ENCODE measurements around the gene POGK.

POGK gene

GRCh38 chr1:166848193-166848592, 8.9 kb downstream of the POGK start:
- H3K27ac ChIP-seq: no peak overlapping the region
- TF ChIP-seq CTCF (conservative IDR thresholded peaks at IDR 0.05; ENCODE audit: low read depth, low read length): no peak
- H3K36me3 ChIP-seq (ENCODE audit: insufficient read depth): peaks cover 28% of the 10 kb centered on the region; the same call in 1 of the 2 replicates
- no peaks in the 10 kb centered on the region; the same call in none of the 2 replicates for H4K20me1 ChIP-seq (ENCODE audit: insufficient read depth)
- H3K79me2 ChIP-seq (ENCODE audit: insufficient read depth, low read depth): peaks cover 28% of the 10 kb centered on the region; the same call in 1 of the 2 replicates
- H2AFZ ChIP-seq (ENCODE audit: low read depth): no peak overlapping the region
- H3K4me2 ChIP-seq: no peak overlapping the region
- H3K4me3 ChIP-seq (IDR thresholded peaks at IDR 0.05; ENCODE audit: insufficient read depth, low read depth, low read length): no peak overlapping the region
- no peaks in the 10 kb centered on the region for H3K27me3 ChIP-seq (ENCODE audit: insufficient read depth, low read depth)
- H3K4me1 ChIP-seq (ENCODE audit: low read depth, poor library complexity, severe bottlenecking): no peaks in the 10 kb centered on the region
- no peak overlapping the region for H3K9ac ChIP-seq

GRCh38 chr1:166849135-166849534, 9.9 kb downstream of the POGK start:
- Histone ChIP-seq H3K4me3 (IDR thresholded peaks at IDR 0.05; ENCODE audit: insufficient read depth, low read depth, low read length) (no peak overlapping the region), H2AFZ (ENCODE audit: low read depth) (no peak overlapping the region), H3K4me1 (ENCODE audit: low read depth, poor library complexity, severe bottlenecking) (no peaks in the 10 kb centered on the region), H3K4me2 (no peak overlapping the region), H3K36me3 (ENCODE audit: insufficient read depth) (peaks cover 28% of the 10 kb centered on the region; the same call in 1 of the 2 replicates), H4K20me1 (ENCODE audit: insufficient read depth) (no peaks in the 10 kb centered on the region; the same call in none of the 2 replicates), H3K79me2 (ENCODE audit: insufficient read depth, low read depth) (peaks cover 28% of the 10 kb centered on the region; the same call in 1 of the 2 replicates), H3K27me3 (ENCODE audit: insufficient read depth, low read depth) (no peaks in the 10 kb centered on the region), H3K9ac (no peak overlapping the region), H3K27ac (no peak overlapping the region)
- no peak for TF ChIP-seq CTCF (conservative IDR thresholded peaks at IDR 0.05; ENCODE audit: low read depth, low read length)

GRCh38 chr1:166852918-166853317, 13.6 kb downstream of the POGK start:
- peaks cover 8% of the 10 kb centered on the region for H4K20me1 ChIP-seq (ENCODE audit: insufficient read depth)
- H2AFZ ChIP-seq (ENCODE audit: low read depth): no peak overlapping the region
- peaks cover 9% of the 10 kb centered on the region for H3K4me1 ChIP-seq (ENCODE audit: low read depth, poor library complexity, severe bottlenecking)
- no peak overlapping the region for H3K9ac ChIP-seq
- no peak overlapping the region for H3K4me3 ChIP-seq (IDR thresholded peaks at IDR 0.05; ENCODE audit: insufficient read depth, low read depth, low read length)
- no peak overlapping the region for H3K4me2 ChIP-seq
- no peak overlapping the region for H3K27ac ChIP-seq
- no peak for TF ChIP-seq CTCF (conservative IDR thresholded peaks at IDR 0.05; ENCODE audit: low read depth, low read length)
- no peaks in the 10 kb centered on the region for H3K27me3 ChIP-seq (ENCODE audit: insufficient read depth, low read depth)
- peaks cover 24% of the 10 kb centered on the region; the same call in 1 of the 2 replicates for H3K36me3 ChIP-seq (ENCODE audit: insufficient read depth)
- peaks cover 27% of the 10 kb centered on the region; the same call in 1 of the 2 replicates for H3K79me2 ChIP-seq (ENCODE audit: insufficient read depth, low read depth)

GRCh38 chr1:166855558-166855957, 16.3 kb downstream of the POGK start:
- no peak overlapping the region for H2AFZ ChIP-seq (ENCODE audit: low read depth)
- no peak for TF ChIP-seq CTCF (conservative IDR thresholded peaks at IDR 0.05; ENCODE audit: low read depth, low read length)
- H3K36me3 ChIP-seq (ENCODE audit: insufficient read depth): peaks cover 10% of the 10 kb centered on the region; the same call in 1 of the 2 replicates
- no peak overlapping the region for H3K4me3 ChIP-seq (IDR thresholded peaks at IDR 0.05; ENCODE audit: insufficient read depth, low read depth, low read length)
- no peak overlapping the region for H3K9ac ChIP-seq
- 0 out of 2 replicates have a peak, but pooled peaks cover 14% of the 10 kb centered on the region for H3K79me2 ChIP-seq (ENCODE audit: insufficient read depth, low read depth)
- no peaks in the 10 kb centered on the region for H3K27me3 ChIP-seq (ENCODE audit: insufficient read depth, low read depth)
- peaks cover 8% of the 10 kb centered on the region; the same call in 1 of the 2 replicates for H4K20me1 ChIP-seq (ENCODE audit: insufficient read depth)
- H3K4me1 ChIP-seq (ENCODE audit: low read depth, poor library complexity, severe bottlenecking): peaks cover 18% of the 10 kb centered on the region
- H3K4me2 ChIP-seq: no peak overlapping the region
- no peak overlapping the region for H3K27ac ChIP-seq
